GM19372 (cell line): ENCODE measurements around the gene ANKRD34A.

Source experiments
- ATAC-seq: cut with Tn5 transposase; IDR thresholded peaks from one replicate; pipeline ENCODE4 v1.9.1; 2021; ENCODE audit warnings: mild to moderate bottlenecking, low read depth, moderate library complexity; ENCODE audit not compliant: unreplicated experiment

ANKRD34A gene

DNA sequence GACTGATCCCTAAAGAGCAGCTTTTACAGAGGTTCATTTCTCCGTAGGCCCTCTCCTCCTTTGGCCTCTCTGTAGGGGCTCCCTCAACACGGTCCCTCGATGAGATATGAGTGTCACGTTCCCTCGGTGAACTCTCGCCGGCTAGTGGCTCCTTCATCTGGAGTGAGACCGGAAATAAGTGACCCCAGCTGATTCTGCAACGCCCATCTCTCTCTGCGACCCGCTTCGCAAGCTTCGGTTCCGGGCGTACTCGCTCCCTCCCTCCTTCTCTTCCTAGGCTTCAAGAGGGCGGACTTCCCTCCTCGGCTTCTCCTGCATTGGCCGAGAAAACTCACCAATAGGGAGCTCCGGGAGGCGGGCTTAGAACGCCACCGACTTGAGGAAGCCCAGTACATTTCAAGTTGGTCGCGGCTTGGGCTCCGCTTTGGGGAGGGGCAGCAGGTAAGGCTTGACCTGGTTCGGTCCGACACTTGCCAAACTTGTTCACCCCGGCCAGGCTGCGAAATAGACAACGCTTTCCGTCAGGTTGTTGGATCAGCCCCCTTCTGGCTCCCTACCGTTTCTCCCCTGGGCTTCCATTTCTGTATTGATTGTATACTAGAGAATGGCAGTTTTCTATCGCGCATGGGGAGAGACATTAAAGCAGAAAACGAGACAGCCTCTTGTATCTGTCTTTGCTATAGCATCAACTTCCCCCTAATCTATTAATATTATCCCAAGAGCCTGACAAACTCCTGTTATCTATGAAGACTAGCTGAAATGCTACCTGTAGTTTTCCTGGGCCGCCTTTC is at the start of gene ANKRD34A, which contains the start of gene POLR3GL:
Gene ANKRD34A (minus strand): TSS at position 248 of the 791 bp plus-strand sequence. CDS start 2,816 bp downstream, outside the sequence.
Gene POLR3GL (plus strand): TSS at position 363 of the 791 bp plus-strand sequence. CDS start 10,176 bp downstream, outside the sequence.
- ATAC-seq = peak; percentile 84

- ATAC-seq = no peak
Measured at GRCh38 chr1:146013559-146013922, 49.2 kb upstream of the ANKRD34A start.

DNA sequence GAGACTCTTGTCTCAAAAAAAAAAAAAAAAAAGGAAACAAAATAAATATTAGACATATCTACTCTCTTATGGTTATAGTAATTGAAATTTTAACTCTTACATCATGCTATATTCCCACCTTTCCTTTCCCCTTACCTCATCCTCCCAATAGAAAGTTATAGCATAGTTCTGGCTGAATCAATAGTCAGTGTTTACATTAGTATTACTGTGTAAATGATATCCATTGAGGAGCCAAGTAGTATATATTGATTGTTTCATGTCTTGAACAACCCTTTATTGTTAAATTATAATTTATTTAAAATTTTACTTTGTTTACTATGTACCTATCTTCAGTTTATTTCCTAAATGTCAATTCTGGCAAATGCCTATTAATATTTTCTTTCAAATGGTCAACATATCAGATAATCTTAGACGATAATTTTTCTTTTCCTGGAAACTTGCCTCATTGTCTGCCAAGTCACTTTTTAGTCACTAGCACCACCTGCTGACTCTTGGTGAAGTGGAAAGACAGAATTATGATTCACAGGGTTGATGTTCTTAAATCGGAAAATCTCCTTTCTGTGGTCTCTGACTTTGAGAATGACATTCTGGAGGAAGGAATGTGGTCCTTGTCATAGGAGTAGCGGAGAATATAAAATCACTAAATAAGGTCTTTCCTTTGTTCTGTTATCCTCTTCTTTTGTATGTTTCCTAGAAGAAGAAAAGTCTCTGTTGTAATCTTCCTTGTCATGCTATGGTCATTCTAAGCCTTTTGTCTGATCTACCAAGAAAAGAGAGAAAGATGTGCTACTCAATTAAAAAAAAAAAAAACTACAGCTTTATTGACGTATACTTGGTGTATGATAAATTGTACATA is 48.6 kb upstream of the ANKRD34A start:
- no peak for ATAC-seq

DNA sequence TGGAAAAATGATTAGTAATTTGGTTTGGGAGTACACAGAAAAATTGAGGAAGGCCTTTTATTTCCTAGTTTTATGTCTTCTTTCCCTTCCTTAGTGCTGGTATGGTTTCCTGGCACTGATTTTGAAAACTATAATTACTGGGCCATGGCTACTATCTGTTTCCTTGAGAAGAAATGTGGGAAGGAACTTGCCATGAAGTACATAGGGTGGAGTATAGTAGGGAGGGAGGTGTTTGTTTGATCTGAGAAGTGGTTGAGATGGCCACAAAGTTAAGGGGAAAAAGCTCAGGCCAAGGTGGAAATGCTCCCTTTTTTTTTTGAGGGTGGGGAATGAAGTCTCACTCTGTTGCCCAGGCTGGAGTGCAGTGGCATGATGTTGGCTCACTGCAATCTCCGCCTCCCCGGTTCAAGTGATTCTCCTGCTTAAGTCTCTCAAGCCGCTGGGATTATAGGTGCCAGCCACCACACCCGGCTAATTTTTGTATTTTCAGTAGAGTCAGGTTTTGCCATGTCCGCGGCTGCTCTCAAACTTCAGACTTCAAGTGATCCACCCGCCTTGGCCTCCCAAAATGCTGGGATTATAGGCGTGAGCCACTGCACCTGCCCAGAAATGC is 45.9 kb upstream of the ANKRD34A start:
- ATAC-seq = no peak

GRCh38 chr1:146007489-146008133 is 43.2 kb upstream of the ANKRD34A start:
- ATAC-seq = no peak

DNA sequence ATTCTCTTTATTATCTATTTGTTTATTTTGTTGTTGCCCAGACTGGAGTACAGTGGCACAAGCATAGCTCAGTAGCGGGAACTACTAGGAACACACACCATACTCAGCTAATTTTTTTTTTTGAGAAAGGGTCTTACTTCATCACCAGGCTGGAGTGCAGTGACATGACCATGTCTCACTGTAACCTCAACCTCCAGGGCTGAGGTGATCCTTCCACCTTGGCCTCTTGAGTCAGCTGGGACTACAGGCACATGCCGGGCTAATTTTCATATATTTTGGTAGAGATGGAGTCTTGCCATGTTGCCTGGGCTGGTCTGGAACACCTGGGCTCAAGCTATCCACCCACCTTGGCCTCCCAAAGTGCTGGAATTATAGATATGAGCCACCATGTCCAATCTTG is 37.3 kb upstream of the ANKRD34A start:
- ATAC-seq = no peak

DNA sequence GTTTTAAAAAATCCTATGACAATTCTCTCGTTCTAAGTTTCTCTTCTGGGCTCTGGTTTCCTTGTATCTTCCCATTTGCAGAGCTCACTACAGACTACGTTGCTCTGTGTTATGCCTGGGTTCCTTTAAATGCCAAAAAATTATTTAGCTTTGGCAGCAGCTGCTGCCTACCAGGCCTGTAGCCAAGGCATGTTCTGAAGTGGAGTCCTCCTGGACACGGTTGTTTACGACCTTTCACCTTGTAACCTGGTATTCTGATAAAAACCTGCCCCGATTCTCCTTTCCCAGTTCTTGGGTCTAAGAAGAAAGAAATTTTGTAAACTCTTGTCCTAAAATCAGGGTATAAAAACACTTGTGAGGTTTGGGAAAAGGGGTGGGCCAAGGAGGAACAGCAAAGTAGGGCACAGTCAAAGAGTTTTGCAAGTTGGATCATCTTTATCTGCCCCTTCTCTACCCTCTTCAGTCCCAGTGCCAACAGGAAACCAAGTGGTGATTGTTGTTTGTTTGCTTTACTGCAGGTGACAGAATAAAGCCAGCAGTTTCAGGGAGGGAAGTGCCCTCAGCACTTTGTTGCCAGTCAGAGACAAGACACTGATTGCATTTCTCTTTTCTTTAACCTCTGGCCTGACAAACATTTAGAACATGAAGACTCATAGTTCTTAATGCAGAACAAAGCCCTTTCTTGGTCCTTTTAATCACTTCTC is 35.1 kb upstream of the ANKRD34A start:
- ATAC-seq = no peak

- no peak for ATAC-seq
Measured at GRCh38 chr1:145997718-145998023, 33.3 kb upstream of the ANKRD34A start.

DNA sequence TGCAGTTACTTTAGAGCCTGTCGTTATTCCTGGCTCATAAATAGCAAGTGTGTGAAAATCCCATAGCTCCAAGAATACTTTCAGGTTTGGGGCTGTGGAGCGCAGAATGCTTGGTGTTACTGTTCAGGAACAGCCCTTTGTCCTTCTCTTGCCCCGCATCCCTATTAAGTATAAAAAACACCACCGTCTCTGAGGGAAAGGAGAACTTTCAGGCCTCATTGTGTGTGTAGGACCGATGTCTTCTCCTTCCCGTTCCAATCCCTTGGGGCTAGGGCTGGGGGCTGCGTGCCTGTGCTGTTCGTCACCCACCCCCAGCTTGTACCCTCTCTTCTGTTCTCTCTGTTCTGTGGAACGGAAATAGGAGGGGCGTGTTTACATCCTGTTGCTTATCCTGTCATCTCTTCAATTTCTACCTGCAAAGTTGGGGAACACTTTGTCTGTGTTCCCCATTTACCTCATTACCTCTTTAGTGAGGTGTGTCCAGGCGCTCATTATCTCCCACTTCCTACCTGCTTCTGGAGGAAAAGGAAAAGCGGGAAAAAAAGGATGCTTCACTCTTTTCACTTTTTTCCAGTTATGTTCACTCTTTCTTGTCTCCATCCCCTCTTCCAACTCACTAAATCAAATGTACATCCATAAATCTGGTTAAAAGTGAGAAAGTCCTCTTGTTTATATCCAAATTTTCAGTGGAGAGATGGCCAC is 32.8 kb upstream of the ANKRD34A start:
- ATAC-seq = peak; percentile 21

DNA sequence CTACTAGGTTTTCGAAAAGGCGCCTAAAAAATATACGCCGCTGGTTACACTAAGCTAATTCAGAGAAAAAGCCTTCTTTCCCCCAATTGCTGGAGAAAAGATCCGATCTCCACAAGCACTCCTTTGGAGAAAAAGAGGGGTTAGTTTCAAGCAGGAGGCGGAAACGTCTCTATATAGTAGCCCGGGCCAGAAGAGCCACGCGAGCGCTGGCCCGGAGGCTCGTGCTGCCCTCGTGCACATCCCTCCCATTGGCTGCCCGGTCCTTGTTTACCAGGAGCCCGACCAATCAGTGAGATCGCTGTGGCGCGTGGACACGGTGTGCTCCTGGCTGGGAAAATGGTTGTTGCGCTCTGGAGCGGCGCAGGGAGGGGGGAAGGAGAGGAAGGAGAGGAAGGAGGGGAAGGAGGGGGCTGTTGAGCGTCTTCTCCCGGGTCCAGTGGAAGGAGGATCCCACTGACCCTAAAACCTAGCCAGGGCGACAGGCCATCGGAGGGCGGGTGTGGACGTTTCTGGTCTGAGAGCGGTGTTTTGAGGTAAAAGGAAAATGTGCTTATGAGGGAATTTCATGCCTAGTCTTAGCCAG is 32.1 kb upstream of the ANKRD34A start, which contains the start of gene TXNIP:
Gene TXNIP (minus strand): TSS at position 147 of the 583 bp plus-strand sequence. CDS start 313 bp downstream, outside the sequence.
- peak; percentile 94 for ATAC-seq

DNA sequence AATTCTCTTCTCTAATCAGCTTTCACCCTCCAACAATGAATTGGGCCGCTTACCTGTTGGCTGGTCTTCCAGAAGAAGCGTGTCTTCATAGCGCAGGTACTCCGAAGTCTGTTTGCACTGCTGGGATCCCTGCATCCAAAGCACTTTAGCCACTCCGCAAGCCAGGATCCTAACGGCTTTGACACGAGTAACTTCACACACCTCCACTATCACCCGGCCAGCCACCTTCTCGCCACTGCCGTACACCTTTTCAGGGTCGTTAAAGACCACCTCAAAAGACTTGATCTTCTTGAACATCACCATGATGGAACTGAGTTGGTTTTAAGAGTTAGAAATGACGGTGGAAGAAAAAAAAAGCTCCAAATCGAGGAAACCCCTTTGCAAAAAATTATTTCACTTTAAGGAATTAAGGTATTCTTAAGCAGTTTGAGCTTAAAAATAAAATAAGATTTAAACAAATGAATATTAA is 31.6 kb upstream of the ANKRD34A start:
- no peak for ATAC-seq

GRCh38 chr1:145995148-145995881 is 30.9 kb upstream of the ANKRD34A start:
- no peak for ATAC-seq

- ATAC-seq = no peak
Measured at GRCh38 chr1:145994391-145995120, 30.2 kb upstream of the ANKRD34A start.

GRCh38 chr1:145993618-145994390 is 29.4 kb upstream of the ANKRD34A start:
- no peak for ATAC-seq

DNA sequence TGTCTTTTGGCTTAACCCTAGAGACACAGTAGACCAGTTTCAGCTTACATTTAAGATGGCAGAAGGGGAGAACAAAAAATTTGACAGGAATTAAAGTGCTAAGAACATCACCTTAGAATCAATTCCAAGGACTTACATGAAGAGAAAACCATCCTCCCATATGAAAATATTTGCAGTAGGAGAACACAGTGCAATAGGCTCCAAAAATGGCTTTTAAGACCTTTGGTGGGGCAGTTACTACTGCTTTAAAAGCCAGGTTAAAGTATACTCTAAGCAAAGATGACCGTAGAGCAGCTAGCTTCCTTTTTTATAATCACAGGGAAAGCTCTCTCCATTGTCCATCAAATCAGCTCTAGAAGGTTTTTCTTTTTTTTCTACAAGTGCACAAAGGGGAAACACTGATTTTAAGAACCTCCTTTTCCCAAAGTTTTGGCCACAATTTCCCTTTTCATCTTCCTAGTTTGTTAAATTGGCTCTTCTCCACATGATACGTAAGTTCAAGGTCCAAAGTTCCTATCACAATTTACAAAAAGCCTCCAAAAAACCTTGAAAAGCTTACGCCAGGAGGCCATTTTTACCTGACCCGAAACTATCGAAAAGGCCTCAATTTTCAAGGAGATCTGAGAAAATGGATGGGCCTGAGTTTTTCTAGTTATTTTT is 28.7 kb upstream of the ANKRD34A start:
- ATAC-seq = no peak

GRCh38 chr1:145992502-145992936 is 28.1 kb upstream of the ANKRD34A start:
- ATAC-seq = no peak
